Osteoblast (primary cell): ENCODE results near the gene KCNJ13. TPM values are rescaled to one million over a fixed set of nuclear protein-coding genes. Genes with fewer than 3 reads are reported as not detected.

Experiments used
- DNase-seq: peaks from one replicate; pipeline ENCODE4 v3.0.0; 2011; ENCODE audit warnings: low spot score, mixed read lengths; ENCODE audit not compliant: insufficient read length; ENCODE audit errors: missing footprints
- H2AFZ ChIP-seq: 2 replicates; pipeline ENCODE4 v1.6.0; 2011; ENCODE audit warnings: mild to moderate bottlenecking, low read length
- H3K27ac ChIP-seq: 2 replicates; pipeline ENCODE4 v1.5.1; 2011; ENCODE audit warnings: mild to moderate bottlenecking, low read depth, low read length, moderate library complexity
- H3K27me3 ChIP-seq: 2 replicates; pipeline ENCODE4 v1.6.0; 2012; ENCODE audit warnings: mild to moderate bottlenecking, control low read depth, inconsistent platforms, low read length, moderate library complexity; ENCODE audit not compliant: insufficient read depth
- H3K36me3 ChIP-seq: 2 replicates; pipeline ENCODE4 v1.5.1; 2011; ENCODE audit warnings: mild to moderate bottlenecking, low read length, control low read depth, moderate library complexity; ENCODE audit not compliant: insufficient read depth
- H3K4me1 ChIP-seq: 2 replicates; pipeline ENCODE4 v1.5.1; 2011; ENCODE audit warnings: mild to moderate bottlenecking, low read length, control low read depth, moderate library complexity; ENCODE audit not compliant: insufficient read depth
- H3K4me2 ChIP-seq: 2 replicates; pipeline ENCODE4 v1.6.0; 2011; ENCODE audit warnings: mild to moderate bottlenecking, low read length; ENCODE audit not compliant: insufficient read depth
- H3K4me3 ChIP-seq: fragments of 200-600 bp; sonication (generic); 3 replicates; pipeline ENCODE4 v1.5.1; 2012; ENCODE audit warnings: mild to moderate bottlenecking, low read length, inconsistent platforms; ENCODE audit not compliant: insufficient read depth
- H3K79me2 ChIP-seq: 2 replicates; pipeline ENCODE4 v1.6.0; 2012; ENCODE audit warnings: mild to moderate bottlenecking, low read length, control low read depth, inconsistent platforms; ENCODE audit not compliant: insufficient read depth
- H3K9me3 ChIP-seq: 2 replicates; pipeline ENCODE4 v1.5.1; 2011; ENCODE audit warnings: low read depth, low read length, control low read depth
- H4K20me1 ChIP-seq: 2 replicates; pipeline ENCODE4 v1.6.0; 2012; ENCODE audit warnings: mild to moderate bottlenecking, low read length, control low read depth; ENCODE audit not compliant: insufficient read depth
- total RNA-seq: library from RNA; depleted of rRNA; stranded (reverse); fragments of >200 nt; gene quantifications from 2 replicates; pipeline ENCODE4 v1.2.3, GENCODE V29; 2012
- TF ChIP-seq, protein P1 (sequence below): IDR thresholded peaks from 2 replicates; pipeline ENCODE4 v1.5.1; 2011; ENCODE audit warnings: mild to moderate bottlenecking, low read depth, low read length, moderate library complexity; ENCODE audit errors: extremely low read depth

The KCNJ13 gene
- total RNA-seq, 1 donor: not detected

- Histone ChIP-seq H3K4me2 (no peak overlapping the region), H3K4me3 (no peak overlapping the region), H3K27ac (no peak overlapping the region), H3K27me3 (no peaks in the 10 kb centered on the region), H2AFZ (no peak overlapping the region), H3K4me1 (no peaks in the 10 kb centered on the region), H3K36me3 (peaks cover 48% of the 10 kb centered on the region), H4K20me1 (no peaks in the 10 kb centered on the region), H3K9me3 (no peaks in the 10 kb centered on the region), H3K79me2 (peaks cover 15% of the 10 kb centered on the region)
- no peak for DNase-seq
- TF ChIP-seq, protein P1, sequence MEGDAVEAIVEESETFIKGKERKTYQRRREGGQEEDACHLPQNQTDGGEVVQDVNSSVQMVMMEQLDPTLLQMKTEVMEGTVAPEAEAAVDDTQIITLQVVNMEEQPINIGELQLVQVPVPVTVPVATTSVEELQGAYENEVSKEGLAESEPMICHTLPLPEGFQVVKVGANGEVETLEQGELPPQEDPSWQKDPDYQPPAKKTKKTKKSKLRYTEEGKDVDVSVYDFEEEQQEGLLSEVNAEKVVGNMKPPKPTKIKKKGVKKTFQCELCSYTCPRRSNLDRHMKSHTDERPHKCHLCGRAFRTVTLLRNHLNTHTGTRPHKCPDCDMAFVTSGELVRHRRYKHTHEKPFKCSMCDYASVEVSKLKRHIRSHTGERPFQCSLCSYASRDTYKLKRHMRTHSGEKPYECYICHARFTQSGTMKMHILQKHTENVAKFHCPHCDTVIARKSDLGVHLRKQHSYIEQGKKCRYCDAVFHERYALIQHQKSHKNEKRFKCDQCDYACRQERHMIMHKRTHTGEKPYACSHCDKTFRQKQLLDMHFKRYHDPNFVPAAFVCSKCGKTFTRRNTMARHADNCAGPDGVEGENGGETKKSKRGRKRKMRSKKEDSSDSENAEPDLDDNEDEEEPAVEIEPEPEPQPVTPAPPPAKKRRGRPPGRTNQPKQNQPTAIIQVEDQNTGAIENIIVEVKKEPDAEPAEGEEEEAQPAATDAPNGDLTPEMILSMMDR: no peak
Measured at GRCh38 chr2:232798187-232798586, 21.8 kb upstream of the KCNJ13 start.

DNA sequence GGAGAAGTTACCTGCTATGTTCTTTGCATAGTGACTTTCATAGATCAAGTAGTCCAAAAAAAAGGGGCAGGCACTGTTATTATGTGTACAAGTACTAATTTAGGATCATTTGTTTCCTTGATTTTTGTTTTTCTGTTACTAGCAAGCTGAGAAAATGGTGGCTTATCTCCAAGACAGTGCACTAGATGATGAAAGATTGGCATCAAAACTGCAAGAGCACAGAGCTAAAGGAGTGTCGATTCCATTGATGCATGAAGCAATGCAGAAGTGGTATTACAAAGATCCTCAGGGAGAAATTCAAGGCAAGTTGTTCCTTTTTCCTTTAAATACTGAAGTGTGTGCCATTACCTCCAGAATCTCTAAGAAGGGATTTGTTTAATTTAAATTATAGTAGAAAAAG is 19.6 kb upstream of the KCNJ13 start:
- H3K4me2 ChIP-seq: no peak overlapping the region
- H2AFZ ChIP-seq: no peak overlapping the region
- no peak overlapping the region for H3K4me3 ChIP-seq
- H3K27me3 ChIP-seq: no peaks in the 10 kb centered on the region
- H3K79me2 ChIP-seq: peaks cover 4% of the 10 kb centered on the region
- H3K9me3 ChIP-seq: no peaks in the 10 kb centered on the region
- DNase-seq: no peak
- no peaks in the 10 kb centered on the region for H4K20me1 ChIP-seq
- no peaks in the 10 kb centered on the region for H3K4me1 ChIP-seq
- peaks cover 58% of the 10 kb centered on the region for H3K36me3 ChIP-seq
- TF ChIP-seq, protein P1: no peak
- no peak overlapping the region for H3K27ac ChIP-seq

DNA sequence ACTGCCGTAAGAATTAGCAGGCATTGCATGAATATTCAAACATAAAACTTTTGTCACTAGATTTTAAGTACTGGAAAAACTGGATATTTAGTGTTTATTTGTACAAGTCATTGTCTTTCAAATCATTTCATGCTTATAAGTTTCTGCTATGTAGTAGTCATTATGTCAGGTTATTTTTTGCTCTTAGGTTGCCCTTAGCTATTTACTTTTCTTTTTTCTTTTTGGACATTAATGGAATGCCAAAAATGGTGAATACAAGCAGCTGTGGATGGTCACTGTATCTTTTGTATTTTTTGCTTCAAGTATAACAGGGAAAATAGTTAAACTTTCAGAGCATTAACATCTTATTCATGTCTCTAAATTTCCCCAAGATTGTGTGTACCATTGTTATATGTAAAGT is 18.6 kb upstream of the KCNJ13 start:
- Histone ChIP-seq H3K4me2 (no peak overlapping the region), H3K4me1 (no peaks in the 10 kb centered on the region), H3K27me3 (no peaks in the 10 kb centered on the region), H3K9me3 (no peaks in the 10 kb centered on the region), H3K36me3 (peaks cover 67% of the 10 kb centered on the region), H4K20me1 (no peaks in the 10 kb centered on the region), H3K79me2 (no peaks in the 10 kb centered on the region), H3K4me3 (no peak overlapping the region), H2AFZ (no peak overlapping the region), H3K27ac (no peak overlapping the region)
- no peak for DNase-seq
- TF ChIP-seq, protein P1: no peak

DNA sequence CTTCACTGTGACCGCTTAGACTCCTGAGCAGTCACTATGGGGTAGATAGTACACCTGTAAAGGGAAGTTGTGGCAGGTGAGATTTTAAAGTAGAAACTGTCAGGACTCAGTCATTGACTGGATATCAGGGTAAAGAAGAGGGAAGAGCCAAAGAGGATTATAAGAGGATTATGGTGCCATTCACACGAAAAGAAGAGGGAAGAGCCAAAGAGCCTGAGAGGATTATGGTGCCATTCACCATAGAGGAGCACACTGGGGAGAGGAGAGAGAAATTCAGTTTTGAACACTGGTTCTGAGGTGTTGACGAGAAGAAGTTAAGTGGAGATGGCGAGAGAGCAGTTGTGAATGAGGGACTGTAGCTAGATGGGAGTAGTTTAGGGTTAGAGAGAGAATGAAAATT is 16.9 kb upstream of the KCNJ13 start:
- H4K20me1 ChIP-seq: peaks cover 1% of the 10 kb centered on the region
- no peaks in the 10 kb centered on the region for H3K27me3 ChIP-seq
- TF ChIP-seq, protein P1: no peak
- no peak overlapping the region for H2AFZ ChIP-seq
- no peak overlapping the region for H3K4me2 ChIP-seq
- no peak overlapping the region for H3K4me3 ChIP-seq
- DNase-seq: no peak
- H3K27ac ChIP-seq: no peak overlapping the region
- H3K36me3 ChIP-seq: peaks cover 82% of the 10 kb centered on the region
- H3K79me2 ChIP-seq: no peaks in the 10 kb centered on the region
- H3K4me1 ChIP-seq: no peaks in the 10 kb centered on the region
- no peaks in the 10 kb centered on the region for H3K9me3 ChIP-seq
